Stimulated activated naive CD8-positive, alpha-beta T cell treated with anti-CD3 and anti-CD28 coated beads, Interleukin-15, amount 100 ng/mL, for 72 hours (primary cell): Measurements from ENCODE around the gene FAF1.
"Not testable (repeated sequence)": the region's sequence is repeated elsewhere in the genome, so short reads cannot be mapped to it uniquely, and the experiment has no call there.

Source experiments
- ATAC-seq: fragments of 150-1000 bp; cut with Tn5 transposase; 2 replicates; pipeline ENCODE4 v1.10.0; 2021; ENCODE audit warnings: mild to moderate bottlenecking, moderate library complexity
- DNase-seq, 2 donors: peaks; one replicate each; pipeline ENCODE4 v3.0.0; 2021 to 2022
- H3K27ac Mint-ChIP-seq, 2 donors: one replicate each; pipeline ENCODE4 v1.8.0; 2022; ENCODE audit warnings: mild to moderate bottlenecking in 2 of 2, mixed read lengths in 2 of 2, moderate library complexity in 2 of 2
- H3K27me3 Mint-ChIP-seq: one replicate; pipeline ENCODE4 v1.8.0; 2022; ENCODE audit warnings: mixed read lengths
- H3K4me1 Mint-ChIP-seq: one replicate; pipeline ENCODE4 v1.8.0; 2022; ENCODE audit warnings: mild to moderate bottlenecking, mixed read lengths
- H3K4me3 Mint-ChIP-seq, 2 donors: one replicate each; pipeline ENCODE4 v1.8.0; 2022; ENCODE audit warnings: mild to moderate bottlenecking in 2 of 2, mixed read lengths in 2 of 2, moderate library complexity in 1 of 2
- H3K9me3 Mint-ChIP-seq, 2 donors: one replicate each; pipeline ENCODE4 v1.8.0; 2022; ENCODE audit warnings: mixed read lengths in 2 of 2

Gene FAF1

DNA sequence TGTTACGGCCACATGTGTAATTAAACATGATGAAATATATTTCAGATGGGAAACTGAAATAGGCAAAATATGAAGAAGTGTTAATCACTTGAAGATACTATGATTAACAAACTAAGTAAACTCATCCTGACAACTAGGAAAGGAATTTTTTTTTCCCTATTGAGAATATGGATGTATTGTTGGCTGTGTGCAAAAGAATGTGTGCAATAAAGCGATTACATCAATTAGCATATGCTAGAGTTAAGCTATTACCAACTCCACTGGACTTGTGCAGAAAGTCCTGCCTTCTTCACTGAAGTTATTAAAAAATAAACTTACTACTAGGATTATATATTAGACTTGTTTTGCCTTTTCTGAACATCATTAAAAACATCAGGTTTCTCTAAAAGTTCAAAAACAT is 393.7 kb downstream of the FAF1 start:
- H3K27ac Mint-ChIP-seq, result no peak overlapping the region
- H3K4me3 Mint-ChIP-seq, result no peak overlapping the region
- ATAC-seq (no peak), DNase-seq (no peak)
- H3K4me1 Mint-ChIP-seq, result no peaks in the 10 kb centered on the region
- H3K9me3 Mint-ChIP-seq, result no peaks in the 10 kb centered on the region
- H3K27me3 Mint-ChIP-seq, result no peaks in the 10 kb centered on the region

DNA sequence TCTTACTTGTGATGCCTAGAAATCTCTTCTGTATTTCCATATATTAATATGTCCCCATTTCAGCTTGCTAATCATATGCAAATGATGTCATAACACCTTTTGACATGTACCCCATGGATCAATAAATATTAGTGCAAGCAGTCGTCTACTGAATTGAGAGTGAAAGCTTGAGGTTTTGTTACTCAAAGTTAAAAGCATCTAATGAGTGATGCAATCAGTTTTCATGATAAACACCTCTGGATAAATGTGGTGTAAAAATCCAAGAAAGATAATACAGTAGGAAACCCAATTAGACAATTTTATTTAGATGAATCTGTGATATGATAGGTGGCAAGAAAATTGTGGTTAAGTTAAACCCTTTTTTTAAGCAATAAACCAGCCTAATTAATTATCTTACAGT is 395.6 kb downstream of the FAF1 start:
- no peaks in the 10 kb centered on the region for H3K4me1 Mint-ChIP-seq
- no peaks in the 10 kb centered on the region for H3K9me3 Mint-ChIP-seq
- ATAC-seq (no peak), DNase-seq (no peak)
- H3K27ac Mint-ChIP-seq, result no peak overlapping the region
- no peak overlapping the region for H3K4me3 Mint-ChIP-seq
- no peaks in the 10 kb centered on the region for H3K27me3 Mint-ChIP-seq

DNA sequence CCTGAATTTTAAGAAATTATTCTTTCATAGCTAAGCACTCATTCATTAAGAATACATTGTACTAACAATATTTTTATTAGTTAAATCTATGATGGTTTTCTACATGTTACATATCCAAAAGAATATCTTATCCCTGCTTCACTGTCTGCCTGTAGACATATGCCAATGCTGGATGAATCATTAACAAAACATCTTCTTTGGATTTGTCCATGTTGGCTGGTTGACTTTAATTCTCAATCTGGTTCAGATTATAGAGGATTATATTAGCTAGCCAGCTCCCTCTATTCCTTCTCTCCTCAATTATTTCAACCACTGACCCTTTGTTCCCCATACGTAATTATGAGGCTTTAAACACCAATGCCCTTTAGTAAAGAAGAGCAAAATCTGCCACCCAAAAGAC is 398.0 kb downstream of the FAF1 start:
- ATAC-seq, result no peak
- Mint-ChIP-seq H3K27me3 (no peaks in the 10 kb centered on the region), H3K9me3 (no peaks in the 10 kb centered on the region), H3K27ac (no peak overlapping the region), H3K4me3 (no peak overlapping the region), H3K4me1 (no peaks in the 10 kb centered on the region)
- no peak for DNase-seq

DNA sequence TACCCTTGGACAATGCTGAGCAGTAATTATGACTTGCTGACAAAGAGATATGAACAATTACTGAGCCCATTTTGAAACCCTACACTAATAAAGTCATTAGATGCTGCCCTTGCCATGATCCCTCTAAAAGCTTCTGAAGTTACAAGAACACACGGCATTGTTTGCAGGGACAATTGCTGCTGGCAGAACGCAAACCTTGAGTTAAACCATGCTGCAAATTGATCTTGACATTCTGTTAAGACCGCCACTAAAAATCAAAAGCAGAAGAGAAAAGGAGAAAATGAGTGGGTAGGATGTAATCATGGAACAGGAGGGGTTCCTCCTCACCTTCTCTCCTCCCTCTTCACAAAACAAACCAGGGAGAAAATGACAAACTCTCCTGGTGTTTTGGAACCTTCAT is 400.6 kb downstream of the FAF1 start:
- Mint-ChIP-seq H3K27ac (peak overlapping the region in 1 of 2 donors; percentile 77), H3K27me3 (no peaks in the 10 kb centered on the region), H3K9me3 (no peaks in the 10 kb centered on the region), H3K4me3 (no peak overlapping the region), H3K4me1 (no peaks in the 10 kb centered on the region)
- ATAC-seq (no peak), DNase-seq (no peak)

DNA sequence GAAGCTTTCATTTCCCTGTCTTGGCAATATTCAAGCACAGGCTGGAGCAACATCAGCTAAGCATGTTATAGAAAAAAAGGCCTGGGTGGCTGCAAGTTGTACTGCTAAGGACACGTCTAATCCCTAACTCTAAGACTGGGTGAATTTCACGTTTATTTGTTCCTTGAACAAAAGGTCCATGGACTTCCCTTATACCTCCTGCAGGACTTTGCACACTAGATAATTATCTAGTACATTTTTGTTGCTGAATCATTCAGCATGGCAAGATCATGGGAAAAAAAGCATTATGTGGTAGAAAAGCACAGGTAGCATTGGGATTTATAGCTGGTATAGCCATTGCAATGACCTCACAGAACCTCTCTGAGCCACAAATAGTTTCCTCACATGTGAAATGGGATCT is 406.1 kb downstream of the FAF1 start:
- Mint-ChIP-seq H3K4me3 (no peak overlapping the region), H3K9me3 (no peaks in the 10 kb centered on the region), H3K27ac (no peak overlapping the region), H3K27me3 (no peaks in the 10 kb centered on the region), H3K4me1 (no peaks in the 10 kb centered on the region)
- ATAC-seq (no peak), DNase-seq (no peak)

DNA sequence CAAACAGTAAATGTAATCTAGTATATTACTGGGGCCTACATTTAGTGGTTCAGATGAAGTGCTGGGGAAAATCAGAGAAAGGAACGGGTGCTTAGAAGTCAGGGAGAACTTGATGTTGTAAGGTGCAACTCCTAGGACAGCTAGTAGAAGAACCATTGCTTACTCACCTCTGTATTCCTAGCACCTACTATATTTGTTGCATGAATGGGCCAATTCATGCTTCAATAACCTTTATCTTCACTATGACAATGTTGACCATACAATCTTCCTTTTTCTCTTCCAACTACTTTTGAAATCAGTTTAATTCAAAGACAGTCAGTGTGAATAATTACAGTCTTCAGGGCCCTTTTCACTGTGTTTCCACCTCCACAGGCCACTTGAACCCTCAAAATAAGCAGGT is 411.8 kb downstream of the FAF1 start:
- no peak overlapping the region for H3K27ac Mint-ChIP-seq
- no peaks in the 10 kb centered on the region for H3K27me3 Mint-ChIP-seq
- H3K9me3 Mint-ChIP-seq, result no peaks in the 10 kb centered on the region
- no peak for ATAC-seq
- DNase-seq, result no peak
- no peaks in the 10 kb centered on the region for H3K4me1 Mint-ChIP-seq
- no peak overlapping the region for H3K4me3 Mint-ChIP-seq

DNA sequence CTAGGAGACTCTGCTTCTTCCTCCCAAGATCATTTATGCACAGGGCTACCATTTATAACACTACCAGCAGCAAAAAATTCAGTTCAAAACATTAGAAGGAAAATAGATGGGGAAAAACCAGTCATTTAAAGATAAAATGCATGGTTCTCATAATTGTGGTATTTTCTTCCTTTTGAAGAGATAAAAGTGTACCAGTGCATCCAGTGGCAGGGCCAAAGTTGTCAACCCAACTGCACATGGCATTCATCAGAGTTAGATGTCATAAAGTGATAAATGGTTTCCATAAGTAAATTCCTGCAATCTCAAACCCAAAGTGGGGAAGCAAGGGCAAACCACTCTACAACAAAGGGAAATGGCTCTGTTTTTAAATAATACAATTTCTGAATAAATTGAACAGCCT is 417.7 kb downstream of the FAF1 start:
- Mint-ChIP-seq H3K27me3 (no peaks in the 10 kb centered on the region), H3K4me1 (no peaks in the 10 kb centered on the region), H3K9me3 (no peaks in the 10 kb centered on the region), H3K27ac (no peak overlapping the region), H3K4me3 (no peak overlapping the region)
- ATAC-seq (no peak), DNase-seq (no peak)

DNA sequence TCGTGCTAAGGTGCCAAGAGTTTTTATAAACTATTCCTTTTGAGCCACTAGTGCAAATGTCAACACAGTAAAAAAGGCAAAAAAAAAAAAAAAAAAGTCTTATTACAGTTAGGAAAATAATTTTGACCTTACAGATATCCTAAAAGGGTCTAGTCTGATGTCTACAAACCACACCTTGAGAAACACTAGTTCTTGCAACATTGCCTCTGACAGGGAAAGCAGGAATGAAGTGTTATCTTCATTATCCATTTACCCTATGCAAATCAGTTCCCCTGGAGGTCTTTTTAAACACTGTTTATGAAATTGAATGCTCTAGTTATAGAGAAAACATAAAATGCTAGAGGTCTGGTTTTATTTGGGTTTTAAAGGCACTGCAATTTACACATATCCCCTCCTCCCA is 421.6 kb downstream of the FAF1 start:
- H3K9me3 Mint-ChIP-seq, result no peaks in the 10 kb centered on the region
- no peak overlapping the region for H3K4me3 Mint-ChIP-seq
- no peaks in the 10 kb centered on the region for H3K4me1 Mint-ChIP-seq
- no peaks in the 10 kb centered on the region for H3K27me3 Mint-ChIP-seq
- ATAC-seq (no peak), DNase-seq (no peak)
- H3K27ac Mint-ChIP-seq, result no peak overlapping the region

DNA sequence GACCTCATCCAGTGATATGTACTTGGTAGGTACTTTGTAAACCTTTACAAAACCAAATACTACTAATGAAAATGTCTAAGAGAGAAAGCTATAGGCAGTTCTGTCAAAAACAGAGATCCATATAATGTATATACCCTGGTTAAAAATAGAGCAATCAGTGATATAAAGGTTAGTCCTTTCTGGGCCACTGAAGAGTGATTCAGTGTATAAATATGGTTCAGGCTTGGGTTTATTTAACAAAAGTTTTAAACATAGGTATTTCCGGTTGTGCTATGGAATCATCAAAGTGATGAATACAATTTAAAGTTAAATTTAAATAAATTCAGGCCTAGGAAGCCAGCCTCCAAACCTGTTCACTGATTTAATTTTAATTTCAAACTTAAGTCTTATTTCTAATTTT is 428.5 kb downstream of the FAF1 start:
- H3K4me3 Mint-ChIP-seq, result no peak overlapping the region
- no peak overlapping the region for H3K27ac Mint-ChIP-seq
- H3K9me3 Mint-ChIP-seq, result no peaks in the 10 kb centered on the region
- peaks cover 13% of the 10 kb centered on the region for H3K4me1 Mint-ChIP-seq
- no peaks in the 10 kb centered on the region for H3K27me3 Mint-ChIP-seq
- no peak for DNase-seq
- ATAC-seq, result no peak

DNA sequence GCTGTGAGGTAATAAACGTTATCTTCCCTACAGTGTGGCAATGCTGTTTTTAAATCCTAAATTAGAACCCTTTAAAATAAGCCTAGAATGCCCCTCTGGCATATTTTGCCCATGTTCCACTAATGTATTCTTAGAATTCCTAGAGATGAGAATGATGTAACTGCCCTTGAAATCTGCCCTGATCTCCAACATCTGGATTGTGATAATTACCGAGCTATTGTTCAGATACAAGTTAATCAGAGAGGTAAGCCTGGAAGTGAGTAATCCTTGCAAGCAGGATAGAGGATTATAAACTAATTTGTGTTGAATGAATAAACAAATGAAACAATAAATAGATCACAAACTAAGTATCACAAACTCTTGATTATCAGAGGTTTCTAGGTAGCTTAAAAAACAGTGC is 429.0 kb downstream of the FAF1 start:
- Mint-ChIP-seq H3K27me3 (no peaks in the 10 kb centered on the region), H3K4me1 (peaks cover 13% of the 10 kb centered on the region), H3K27ac (no peak overlapping the region), H3K9me3 (no peaks in the 10 kb centered on the region), H3K4me3 (no peak overlapping the region)
- ATAC-seq (no peak), DNase-seq (no peak)

DNA sequence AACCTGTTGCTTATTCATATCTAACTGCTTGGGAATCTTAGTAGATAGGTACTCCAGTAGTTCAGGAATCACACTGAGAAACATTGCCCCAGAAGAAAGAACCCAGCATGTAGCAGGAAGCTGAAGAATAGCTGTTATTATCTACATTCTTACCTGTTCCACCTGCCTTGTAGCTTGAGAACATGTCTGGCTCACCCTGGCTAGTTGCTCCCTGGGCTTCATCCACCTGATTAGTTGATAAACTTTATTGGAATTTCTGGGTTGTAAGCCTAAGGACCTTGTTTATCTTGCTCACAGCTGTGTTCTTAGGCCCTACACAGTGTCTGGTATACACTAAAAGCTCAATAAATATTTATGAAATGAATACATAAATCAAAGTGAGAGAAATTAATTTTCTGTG is 430.6 kb downstream of the FAF1 start:
- Mint-ChIP-seq H3K4me3 (no peak overlapping the region), H3K27ac (no peak overlapping the region), H3K9me3 (peaks cover 0 to 4% of the 10 kb centered on the region in 2 donors), H3K27me3 (no peaks in the 10 kb centered on the region), H3K4me1 (peaks cover 13% of the 10 kb centered on the region)
- ATAC-seq (no peak), DNase-seq (no peak)

DNA sequence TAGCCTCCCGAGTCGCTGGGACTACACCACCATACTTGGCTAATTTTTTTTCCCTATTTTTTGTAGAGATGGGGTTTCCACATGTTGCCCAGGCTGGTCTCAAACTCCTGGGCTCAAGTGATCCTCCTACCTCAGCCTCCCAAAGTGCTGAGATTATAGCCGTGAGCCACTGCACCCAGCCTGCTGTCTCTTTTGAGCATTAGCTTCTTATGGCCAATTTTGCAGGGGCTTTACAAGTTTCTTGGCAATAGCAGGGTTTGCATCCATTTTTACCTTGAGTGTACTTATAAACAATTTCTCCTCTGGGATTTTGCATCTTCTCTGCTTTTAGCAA is 432.1 kb downstream of the FAF1 start:
- not testable (repeated sequence) for H3K27ac Mint-ChIP-seq, H3K27me3 Mint-ChIP-seq
- H3K4me1 Mint-ChIP-seq, result peaks cover 13% of the 10 kb centered on the region

DNA sequence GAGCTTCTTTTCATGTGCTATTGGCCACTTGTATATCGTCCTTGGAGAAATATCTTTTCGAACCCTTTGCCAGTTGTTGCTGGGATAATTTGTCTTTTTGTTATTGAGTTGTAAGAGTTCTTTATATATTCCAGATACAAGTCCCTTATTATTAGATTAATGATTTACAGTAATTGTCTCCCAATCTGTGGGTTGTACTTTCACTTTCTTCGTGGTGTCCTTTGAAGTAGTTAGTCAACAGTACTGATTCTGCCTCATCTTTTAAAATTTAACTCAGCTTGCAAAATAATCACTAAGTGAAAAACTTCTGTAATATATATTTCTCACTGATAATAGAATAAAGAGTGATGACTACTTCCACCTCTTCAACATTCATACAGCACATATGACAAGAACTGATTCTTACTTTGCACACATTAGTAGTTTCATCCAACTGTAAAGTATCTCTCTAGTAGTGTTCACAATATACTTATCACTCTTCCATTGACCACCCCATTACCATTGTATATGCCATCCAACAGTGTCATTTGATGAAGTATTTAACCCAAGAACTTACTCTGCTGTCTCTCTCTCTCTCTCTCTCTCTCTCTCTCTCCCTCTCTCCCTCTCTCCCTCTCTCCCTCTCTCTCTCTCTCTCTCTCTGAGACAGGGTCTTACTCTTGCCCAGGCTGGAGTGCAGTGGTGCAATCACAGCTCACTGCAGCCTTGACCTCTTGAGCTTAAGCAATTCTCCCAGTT is 432.6 kb downstream of the FAF1 start:
- H3K9me3 Mint-ChIP-seq, result peaks cover 0 to 4% of the 10 kb centered on the region in 2 donors
- DNase-seq (no peak), ATAC-seq (no peak)
- peaks cover 13% of the 10 kb centered on the region for H3K4me1 Mint-ChIP-seq
- no peak overlapping the region for H3K27ac Mint-ChIP-seq
- H3K27me3 Mint-ChIP-seq, result no peaks in the 10 kb centered on the region
- no peak overlapping the region for H3K4me3 Mint-ChIP-seq

More for the DNA sequence above, 432.1 kb downstream of the FAF1 start:
- H3K4me3 Mint-ChIP-seq, DNase-seq, ATAC-seq, H3K9me3 Mint-ChIP-seq: not testable (repeated sequence)

DNA sequence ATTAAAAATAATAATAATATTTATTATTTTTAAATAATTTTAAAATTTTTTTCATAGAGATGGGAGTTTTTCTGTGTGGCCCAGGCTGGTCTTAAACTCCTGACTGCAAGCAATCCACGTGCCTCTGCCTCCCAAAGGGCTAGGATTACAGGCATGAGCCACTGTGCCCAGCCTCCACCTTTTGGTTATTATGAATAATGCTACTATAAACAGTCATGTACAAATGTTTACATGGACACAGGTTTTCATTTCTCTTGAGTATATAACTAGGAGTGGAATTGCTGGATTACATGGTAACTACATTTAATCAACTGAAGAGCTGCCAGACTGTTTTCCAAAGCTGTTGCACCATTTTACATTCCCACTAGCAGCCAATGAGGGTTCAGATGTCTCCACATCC is 433.6 kb downstream of the FAF1 start:
- H3K27me3 Mint-ChIP-seq, result no peaks in the 10 kb centered on the region
- peaks cover 0 to 4% of the 10 kb centered on the region in 2 donors for H3K9me3 Mint-ChIP-seq
- no peak for ATAC-seq
- H3K27ac Mint-ChIP-seq, result no peak overlapping the region
- no peak for DNase-seq
- H3K4me3 Mint-ChIP-seq, result no peak overlapping the region
- peaks cover 13% of the 10 kb centered on the region for H3K4me1 Mint-ChIP-seq

DNA sequence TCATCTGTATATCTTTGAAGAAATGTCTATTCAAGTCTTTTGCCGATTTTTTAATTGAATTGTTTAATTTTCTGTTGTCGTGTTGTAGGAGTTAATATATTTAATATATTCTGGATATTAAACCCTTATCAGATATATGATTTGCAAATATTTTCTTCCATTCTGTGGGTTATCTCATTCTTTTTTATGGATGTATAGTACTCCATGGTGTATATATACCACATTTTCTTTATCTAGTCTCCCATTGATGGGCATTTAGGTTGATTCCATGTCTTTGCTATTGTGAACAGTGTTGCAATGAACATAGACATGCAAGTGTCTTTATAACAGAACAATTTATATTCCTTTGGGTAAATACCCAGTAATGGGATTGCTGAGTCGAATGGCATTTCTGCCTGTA is 436.5 kb downstream of the FAF1 start:
- Mint-ChIP-seq H3K27me3 (no peaks in the 10 kb centered on the region), H3K4me3 (no peak overlapping the region), H3K4me1 (peaks cover 9% of the 10 kb centered on the region)

DNA sequence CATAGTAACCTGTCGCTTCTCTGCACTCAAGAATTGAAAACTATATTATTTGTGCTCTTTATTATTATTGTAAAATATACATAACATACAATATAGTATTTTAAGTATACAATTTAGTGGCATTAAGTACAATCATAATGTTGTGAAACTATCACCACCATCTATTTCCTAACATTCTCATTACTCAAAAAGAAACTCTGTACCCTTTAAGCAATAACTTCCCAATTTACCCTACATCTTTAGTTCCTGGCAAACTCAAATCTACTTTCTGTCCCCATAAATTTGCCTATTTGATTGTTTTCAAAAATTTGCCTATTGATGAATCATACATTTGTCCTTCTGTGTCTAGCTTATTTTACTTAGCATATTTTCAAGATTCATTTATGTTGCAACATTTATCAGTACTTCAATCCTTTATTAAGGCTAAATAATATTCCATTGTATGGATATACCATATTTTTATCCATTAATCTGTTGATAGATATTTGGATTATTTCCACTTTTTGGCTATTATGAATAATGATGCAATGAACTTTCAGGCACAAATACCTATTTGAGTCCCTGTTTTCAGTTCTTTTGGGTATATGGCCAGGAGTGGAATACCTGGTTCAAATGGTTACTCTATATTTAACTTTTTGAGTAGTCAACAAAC is 437.2 kb downstream of the FAF1 start:
- H3K27ac Mint-ChIP-seq, result no peak overlapping the region
- no peak for DNase-seq
- H3K9me3 Mint-ChIP-seq, result peaks cover 0 to 4% of the 10 kb centered on the region in 2 donors
- ATAC-seq, result no peak
- no peak overlapping the region for H3K4me3 Mint-ChIP-seq
- no peaks in the 10 kb centered on the region for H3K27me3 Mint-ChIP-seq
- H3K4me1 Mint-ChIP-seq, result peaks cover 5% of the 10 kb centered on the region

More for the DNA sequence above, 436.5 kb downstream of the FAF1 start:
- peaks cover 0 to 4% of the 10 kb centered on the region in 2 donors for H3K9me3 Mint-ChIP-seq
- DNase-seq (no peak), ATAC-seq (no peak)
- no peak overlapping the region for H3K27ac Mint-ChIP-seq

DNA sequence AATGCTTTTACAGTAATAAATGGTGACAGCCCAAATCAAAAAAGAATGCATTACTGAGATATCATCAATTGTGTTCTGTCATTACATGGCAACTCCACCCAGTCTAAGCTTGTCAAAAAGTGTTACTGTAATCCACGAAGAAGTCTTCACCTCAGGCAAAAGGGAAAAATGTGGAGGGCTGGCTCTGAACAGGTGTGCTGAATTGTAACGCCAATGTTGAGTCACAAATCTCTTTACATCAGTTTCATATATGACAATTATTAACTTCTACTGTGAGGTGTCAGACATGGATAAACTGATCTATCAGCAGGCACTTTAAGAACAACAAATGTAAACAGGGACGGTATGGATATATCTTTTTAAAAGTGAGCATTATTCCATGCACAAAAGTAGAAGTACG is 438.4 kb downstream of the FAF1 start:
- Mint-ChIP-seq H3K4me3 (no peak overlapping the region), H3K9me3 (peaks cover 0 to 4% of the 10 kb centered on the region in 2 donors), H3K4me1 (no peaks in the 10 kb centered on the region), H3K27me3 (no peaks in the 10 kb centered on the region), H3K27ac (no peak overlapping the region)
- ATAC-seq, result no peak
- DNase-seq, result no peak
